AG09319 (cell line): ENCODE measurements around the gene CDKN1A.
"Not testable (repeated sequence)": the region's sequence is repeated elsewhere in the genome, so short reads cannot be mapped to it uniquely, and the experiment has no call there.

Source experiments
- DNase-seq: peaks from one replicate; pipeline ENCODE4 v3.0.0-alpha.2; 2010; ENCODE audit warnings: low read depth; ENCODE audit errors: extremely low read depth
- CTCF ChIP-seq: IDR thresholded peaks from 2 replicates; pipeline ENCODE4 v1.5.1; 2011; ENCODE audit warnings: low read depth, mild to moderate bottlenecking, inconsistent platforms, low read length, moderate library complexity

CDKN1A gene

DNA sequence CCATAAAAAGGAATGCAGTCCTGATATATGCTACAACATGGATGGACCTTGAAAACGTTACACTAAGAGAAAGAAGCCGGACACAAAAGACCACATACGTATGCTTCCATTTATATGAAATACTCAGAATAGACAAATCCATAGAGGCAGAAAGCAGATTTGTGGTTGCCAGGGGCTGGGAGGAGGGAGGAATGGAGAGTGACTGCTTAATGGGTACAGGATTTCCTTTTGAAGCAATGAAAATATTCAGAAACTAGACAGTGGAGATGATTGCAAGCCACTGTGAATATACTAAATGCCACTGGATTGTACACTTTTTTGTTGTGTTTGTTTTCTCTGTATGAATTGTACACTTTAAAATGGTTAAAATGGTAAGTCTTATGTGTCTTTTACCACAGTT is 29.4 kb upstream of the CDKN1A start:
- TF ChIP-seq CTCF = no peak
- DNase-seq = no peak

DNA sequence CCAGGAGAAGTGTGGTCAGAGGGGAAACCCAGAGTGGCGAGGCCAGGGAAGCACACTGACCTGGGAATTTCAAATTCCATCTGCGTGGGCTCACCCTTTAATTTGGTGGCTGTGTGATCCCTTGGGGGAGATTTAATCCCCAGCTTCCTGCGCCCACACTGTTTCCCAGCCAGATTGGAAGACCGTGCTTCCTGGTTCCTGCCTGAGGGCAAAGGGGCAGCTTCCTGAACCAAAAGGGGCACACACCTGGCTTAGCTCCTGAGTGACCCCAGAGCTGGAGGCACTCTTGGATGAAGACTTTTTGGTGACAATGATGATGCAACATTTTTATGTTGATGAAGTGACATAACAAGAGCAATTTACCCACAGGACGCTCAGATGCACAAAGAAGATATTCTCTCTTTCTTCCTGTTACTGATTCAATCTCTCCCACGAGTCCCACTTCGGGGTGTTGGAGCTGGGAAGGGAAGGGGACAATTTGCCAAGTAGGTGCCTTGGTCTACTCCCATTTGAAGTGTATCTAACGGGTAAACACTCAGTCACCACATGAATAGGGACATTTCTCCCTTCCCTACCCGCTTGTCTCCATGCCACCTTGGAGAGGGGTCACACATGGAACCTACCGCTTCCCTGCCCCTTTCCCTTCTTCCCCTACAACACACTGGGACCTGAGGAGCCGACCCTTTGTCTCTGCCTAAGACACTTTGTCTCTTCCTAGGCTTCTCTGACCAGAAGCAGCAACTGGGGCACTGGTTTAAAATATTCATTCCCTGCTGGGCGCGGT is 28.6 kb upstream of the CDKN1A start:
- TF ChIP-seq CTCF = no peak
- DNase-seq = no peak

DNA sequence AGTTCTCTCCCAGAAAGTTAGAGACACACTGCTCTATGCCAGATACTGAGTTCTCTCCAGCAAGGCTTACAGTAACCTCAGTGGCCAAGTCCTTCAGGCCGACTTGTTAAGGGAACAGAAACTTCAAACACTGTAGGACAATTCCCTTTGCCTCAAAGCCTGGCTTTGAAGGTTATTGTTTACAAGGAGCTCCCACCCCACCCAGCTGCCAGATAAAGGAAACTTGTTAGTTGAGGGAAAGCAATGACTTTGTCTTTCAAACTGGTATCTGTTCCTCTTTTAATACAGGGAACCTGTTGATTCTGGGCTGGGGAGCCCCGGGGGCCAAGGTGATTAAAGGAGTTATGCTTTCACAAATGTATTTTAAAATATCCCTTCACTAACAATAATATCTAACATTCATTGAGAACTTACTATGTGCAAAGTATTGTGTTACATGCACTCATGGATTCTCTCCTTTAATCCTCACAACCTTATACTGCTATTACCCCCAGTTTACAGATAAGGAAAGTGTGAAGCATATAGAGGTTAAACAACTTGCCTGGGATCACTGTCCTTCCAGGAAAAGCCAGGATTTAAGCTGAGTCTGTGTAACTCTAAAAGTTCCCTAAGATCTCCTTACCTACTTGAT is 27.6 kb upstream of the CDKN1A start:
- TF ChIP-seq CTCF = no peak
- no peak for DNase-seq

DNA sequence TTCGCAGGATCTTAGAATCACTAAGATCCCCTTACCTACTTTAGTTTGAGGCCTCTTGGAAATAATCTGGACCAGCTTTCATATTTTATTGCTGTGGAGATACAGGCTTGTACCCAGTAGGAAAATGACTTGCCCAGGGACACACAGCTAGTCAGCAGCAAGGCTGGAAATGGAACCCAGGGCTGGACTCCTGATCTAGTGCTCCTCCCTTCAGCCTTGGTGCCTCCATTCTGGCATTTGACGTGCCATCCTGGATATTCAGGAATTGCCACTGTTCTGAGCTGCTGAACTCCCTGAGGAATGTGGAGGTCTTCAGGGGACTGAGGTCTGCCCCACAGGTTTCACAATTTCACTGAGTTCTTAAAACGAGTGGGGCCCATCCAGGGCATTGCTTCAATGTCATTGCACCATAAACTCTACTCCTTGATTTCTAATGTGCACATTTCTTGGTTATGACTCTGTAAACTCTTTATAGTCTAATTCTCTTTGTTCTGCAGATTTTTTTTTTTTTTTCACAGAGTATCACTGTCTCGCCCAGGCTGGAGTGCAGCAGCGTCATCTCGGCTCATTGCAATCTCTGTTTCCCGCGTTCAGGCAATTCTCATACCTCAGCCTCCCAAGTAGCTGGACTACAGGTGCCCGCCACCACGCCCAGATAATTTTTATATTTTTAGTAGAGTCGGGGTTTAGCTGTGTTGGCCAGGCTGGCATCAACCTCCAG is 26.7 kb upstream of the CDKN1A start:
- TF ChIP-seq CTCF = no peak
- no peak for DNase-seq

- DNase-seq = not testable (repeated sequence)
These were observed 24.0 kb upstream of the CDKN1A start for GRCh38 chr6:36654469-36654868.

GRCh38 chr6:36655085-36655724 is 23.3 kb upstream of the CDKN1A start:
- DNase-seq = no peak
- TF ChIP-seq CTCF = no peak

DNA sequence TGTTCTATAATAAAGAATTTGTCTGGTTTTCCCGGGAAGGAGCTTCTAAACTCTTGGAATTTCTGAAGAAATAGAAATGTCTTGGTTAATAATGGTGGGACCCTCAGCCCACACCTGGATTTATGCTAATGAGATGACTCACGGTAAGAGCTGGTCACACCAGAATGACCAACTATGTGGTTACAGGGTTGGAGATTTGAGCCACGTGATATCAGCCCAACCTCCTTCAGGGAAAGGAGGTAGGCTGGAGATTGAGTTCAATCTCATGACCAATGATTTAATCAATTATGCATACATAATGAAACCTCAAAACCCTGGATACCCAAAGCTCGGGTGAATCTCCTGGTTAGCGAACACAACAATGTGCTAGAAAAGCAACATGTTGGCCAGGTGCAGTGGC is 22.1 kb upstream of the CDKN1A start:
- no peak for TF ChIP-seq CTCF
- DNase-seq = no peak
